Loucy (cell line): ENCODE results near the gene HS6ST2.

Experiments
- CTCF ChIP-seq: fragments of 200-600 bp; sonication (generic); conservative IDR thresholded peaks from 2 replicates; pipeline ENCODE4 v1.5.1; 2014; ENCODE audit warnings: mild to moderate bottlenecking, antibody characterized with exemption, low read length
- EZH2phosphoT487 ChIP-seq: fragments of 200-600 bp; IDR thresholded peaks from 2 replicates; pipeline ENCODE4 v1.6.1; 2018; ENCODE audit warnings: antibody characterized with exemption, mild to moderate bottlenecking, moderate library complexity, borderline replicate concordance

GRCh38 chrX:132836471-132836870 lies 122.0 kb downstream of the HS6ST2 start:
- no peak for TF ChIP-seq CTCF
- no peak for TF ChIP-seq EZH2phosphoT487
